HepG2 (cell line): ENCODE measurements around the gene GRAMD1A. TPM values are rescaled to one million over a fixed set of nuclear protein-coding genes. Genes with fewer than 3 reads are reported as not detected.
A peak's percentile ranks its signal among the peaks of the same experiment; 100 is the strongest.

Source experiments
- CHCHD3 ChIP-seq: sonication (generic); formaldehyde crosslinking; IDR thresholded peaks from 2 replicates; pipeline ENCODE4 v1.8.0; 2022; ENCODE audit warnings: mild to moderate bottlenecking, missing genetic modification reagents, moderate library complexity
- GFI1 ChIP-seq: sonication (generic); formaldehyde crosslinking; IDR thresholded peaks from 2 replicates; pipeline ENCODE4 v1.5.0; 2020; ENCODE audit warnings: missing genetic modification reagents, mild to moderate bottlenecking, borderline replicate concordance
- HOXA7 ChIP-seq: sonication (generic); formaldehyde crosslinking; IDR thresholded peaks from 2 replicates; pipeline ENCODE4 v1.8.1; 2022; ENCODE audit warnings: mild to moderate bottlenecking, missing genetic modification reagents, moderate library complexity
- ISL2 ChIP-seq: sonication (generic); formaldehyde crosslinking; IDR thresholded peaks from 2 replicates; pipeline ENCODE4 v1.5.0; 2020; ENCODE audit warnings: missing genetic modification reagents
- KDM1A ChIP-seq: IDR thresholded peaks from 2 replicates; pipeline ENCODE4 v1.6.1; 2016; ENCODE audit warnings: missing compliant biosample characterization
- KDM5B ChIP-seq: sonication (generic); formaldehyde crosslinking; IDR thresholded peaks from 2 replicates; pipeline ENCODE4 v1.4.0; 2020; ENCODE audit warnings: missing genetic modification reagents, mild to moderate bottlenecking, borderline replicate concordance
- KLF13 ChIP-seq: sonication (generic); formaldehyde crosslinking; IDR thresholded peaks from 2 replicates; pipeline ENCODE4 v1.4.0; 2020; ENCODE audit warnings: mild to moderate bottlenecking, missing genetic modification reagents
- NFIB ChIP-seq: sonication (generic); formaldehyde crosslinking; IDR thresholded peaks from 2 replicates; pipeline ENCODE4 v1.9.0; 2021; ENCODE audit warnings: missing genetic modification reagents, mild to moderate bottlenecking, borderline replicate concordance
- ZFYVE20 ChIP-seq: sonication (generic); formaldehyde crosslinking; IDR thresholded peaks from 2 replicates; pipeline ENCODE4 v1.8.0; 2023; ENCODE audit warnings: low read depth, mild to moderate bottlenecking, moderate library complexity, missing genetic modification reagents, borderline replicate concordance
- ZNF558 ChIP-seq: sonication (generic); formaldehyde crosslinking; IDR thresholded peaks from 2 replicates; pipeline ENCODE4 v1.9.0; 2022; ENCODE audit warnings: mild to moderate bottlenecking, missing genetic modification reagents, borderline replicate concordance
- ZNF781 ChIP-seq: sonication (generic); formaldehyde crosslinking; IDR thresholded peaks from 2 replicates; pipeline ENCODE4 v1.5.1; 2020; ENCODE audit warnings: borderline replicate concordance, mild to moderate bottlenecking, missing genetic modification reagents; ENCODE audit errors: not compliant biosample characterization
- polyA plus RNA-seq, 8 experiments: library from polyadenylated mRNA; depleted of rRNA in 3 of 8; stranded (reverse) in 7 of 8; unstranded in 1 of 8; fragments of >200 nt; fragmentation: Illumina TruSeq in 4 of 8; extraction: Trizol in 4 of 8; gene quantifications; 2 replicates each; pipeline versions ENCODE4 v1.2.1 to v1.2.3, GENCODE V29; 2011 to 2016; ENCODE audit warnings: low read depth in 4 of 8, missing spikeins in 1 of 8, mixed read lengths in 1 of 8; ENCODE audit not compliant: insufficient read depth in 1 of 8
- total RNA-seq, 5 experiments: library from RNA; depleted of rRNA; stranded (reverse); fragments of >200 nt; fragmentation: Illumina TruSeq; extraction: Trizol; gene quantifications; 2 replicates each; pipeline ENCODE4 v1.2.3, GENCODE V29; 2016; ENCODE audit warnings: low read depth in 1 of 5
- TF ChIP-seq, protein P1 (sequence below): sonication (generic); formaldehyde crosslinking; IDR thresholded peaks from 2 replicates; pipeline ENCODE4 v1.9.0; 2022; ENCODE audit warnings: missing genetic modification reagents, mild to moderate bottlenecking, borderline replicate concordance
- TF ChIP-seq, protein P2 (sequence below): sonication (generic); formaldehyde crosslinking; IDR thresholded peaks from 2 replicates; pipeline ENCODE4 v1.5.0; 2020; ENCODE audit warnings: missing genetic modification reagents
- TF ChIP-seq, protein P3 (sequence below): sonication (generic); formaldehyde crosslinking; IDR thresholded peaks from 2 replicates; pipeline ENCODE4 v1.4.0; 2020; ENCODE audit warnings: mild to moderate bottlenecking, missing genetic modification reagents

Gene GRAMD1A
- total and polyA plus RNA-seq, 2 of the 13 experiments (the other 11 are each of a cell fraction or from before 2014, with no cell fraction given), result 14.7 to 181 TPM

DNA sequence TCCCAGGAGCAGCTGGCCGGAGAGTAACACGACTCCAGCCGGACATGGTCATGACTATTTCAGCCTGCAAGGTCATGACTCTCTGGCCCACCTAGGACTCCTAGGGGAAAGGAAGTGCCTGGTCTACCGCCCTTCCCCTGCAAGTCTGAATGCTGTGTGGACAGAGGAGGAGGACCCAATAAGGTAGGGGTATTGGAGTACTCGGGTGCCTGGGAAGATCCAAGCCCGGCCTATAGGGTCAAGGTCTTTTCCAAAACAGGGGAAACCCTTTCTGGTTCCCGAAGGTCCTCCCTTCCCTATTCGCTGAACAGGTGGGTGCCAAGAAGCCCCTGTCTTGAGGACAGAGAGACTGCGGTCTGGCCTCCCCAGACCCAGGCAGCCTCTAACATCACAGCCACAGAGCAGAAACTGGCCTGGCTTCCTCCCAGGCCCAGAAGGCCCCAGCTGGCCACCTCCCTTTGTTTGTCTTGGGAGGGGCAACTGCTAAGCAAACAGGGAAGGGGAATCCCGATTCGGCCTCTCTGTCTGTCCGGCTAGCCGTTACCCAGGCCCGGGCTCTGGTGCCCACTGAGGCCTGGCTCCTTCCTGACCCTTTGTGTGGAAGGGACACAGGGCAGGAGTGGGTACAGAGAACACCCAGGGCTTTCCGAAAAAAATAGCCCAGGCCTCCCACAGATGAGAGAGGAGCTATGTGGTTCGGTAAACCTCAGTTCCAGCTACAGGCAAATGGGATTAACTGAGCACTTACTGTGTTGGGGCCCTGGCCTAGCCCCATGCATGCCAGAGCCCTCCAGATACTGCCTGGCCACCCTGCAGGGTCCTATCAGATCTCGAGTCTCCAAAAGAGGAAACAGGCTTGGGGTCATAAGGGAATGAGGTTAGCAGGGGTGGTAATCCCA, 5.2 kb upstream of the GRAMD1A start (continued):
- TF ChIP-seq, protein P1, sequence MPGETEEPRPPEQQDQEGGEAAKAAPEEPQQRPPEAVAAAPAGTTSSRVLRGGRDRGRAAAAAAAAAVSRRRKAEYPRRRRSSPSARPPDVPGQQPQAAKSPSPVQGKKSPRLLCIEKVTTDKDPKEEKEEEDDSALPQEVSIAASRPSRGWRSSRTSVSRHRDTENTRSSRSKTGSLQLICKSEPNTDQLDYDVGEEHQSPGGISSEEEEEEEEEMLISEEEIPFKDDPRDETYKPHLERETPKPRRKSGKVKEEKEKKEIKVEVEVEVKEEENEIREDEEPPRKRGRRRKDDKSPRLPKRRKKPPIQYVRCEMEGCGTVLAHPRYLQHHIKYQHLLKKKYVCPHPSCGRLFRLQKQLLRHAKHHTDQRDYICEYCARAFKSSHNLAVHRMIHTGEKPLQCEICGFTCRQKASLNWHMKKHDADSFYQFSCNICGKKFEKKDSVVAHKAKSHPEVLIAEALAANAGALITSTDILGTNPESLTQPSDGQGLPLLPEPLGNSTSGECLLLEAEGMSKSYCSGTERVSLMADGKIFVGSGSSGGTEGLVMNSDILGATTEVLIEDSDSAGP (CRISPR knock-in tag), result peak; percentile 44; the same call in 1 of the 2 replicates
- TF ChIP-seq ISL2 (CRISPR knock-in tag) (peak; percentile 60), NFIB (CRISPR knock-in tag) (no peak), KLF13 (CRISPR knock-in tag) (no peak), KDM1A (CRISPR knock-in tag) (0 out of 2 replicates have a peak, but pooled peaks have one; percentile 16), CHCHD3 (CRISPR knock-in tag) (no peak), GFI1 (CRISPR knock-in tag) (peak; percentile 46; the same call in 1 of the 2 replicates), KDM5B (CRISPR knock-in tag) (peak; percentile 66; the same call in 1 of the 2 replicates), ZFYVE20 (CRISPR knock-in tag) (no peak), ZNF558 (CRISPR knock-in tag) (no peak), ZNF781 (CRISPR knock-in tag) (no peak), HOXA7 (CRISPR knock-in tag) (no peak)
- TF ChIP-seq, protein P2, sequence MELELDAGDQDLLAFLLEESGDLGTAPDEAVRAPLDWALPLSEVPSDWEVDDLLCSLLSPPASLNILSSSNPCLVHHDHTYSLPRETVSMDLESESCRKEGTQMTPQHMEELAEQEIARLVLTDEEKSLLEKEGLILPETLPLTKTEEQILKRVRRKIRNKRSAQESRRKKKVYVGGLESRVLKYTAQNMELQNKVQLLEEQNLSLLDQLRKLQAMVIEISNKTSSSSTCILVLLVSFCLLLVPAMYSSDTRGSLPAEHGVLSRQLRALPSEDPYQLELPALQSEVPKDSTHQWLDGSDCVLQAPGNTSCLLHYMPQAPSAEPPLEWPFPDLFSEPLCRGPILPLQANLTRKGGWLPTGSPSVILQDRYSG (CRISPR knock-in tag), result no peak
- TF ChIP-seq, protein P3, sequence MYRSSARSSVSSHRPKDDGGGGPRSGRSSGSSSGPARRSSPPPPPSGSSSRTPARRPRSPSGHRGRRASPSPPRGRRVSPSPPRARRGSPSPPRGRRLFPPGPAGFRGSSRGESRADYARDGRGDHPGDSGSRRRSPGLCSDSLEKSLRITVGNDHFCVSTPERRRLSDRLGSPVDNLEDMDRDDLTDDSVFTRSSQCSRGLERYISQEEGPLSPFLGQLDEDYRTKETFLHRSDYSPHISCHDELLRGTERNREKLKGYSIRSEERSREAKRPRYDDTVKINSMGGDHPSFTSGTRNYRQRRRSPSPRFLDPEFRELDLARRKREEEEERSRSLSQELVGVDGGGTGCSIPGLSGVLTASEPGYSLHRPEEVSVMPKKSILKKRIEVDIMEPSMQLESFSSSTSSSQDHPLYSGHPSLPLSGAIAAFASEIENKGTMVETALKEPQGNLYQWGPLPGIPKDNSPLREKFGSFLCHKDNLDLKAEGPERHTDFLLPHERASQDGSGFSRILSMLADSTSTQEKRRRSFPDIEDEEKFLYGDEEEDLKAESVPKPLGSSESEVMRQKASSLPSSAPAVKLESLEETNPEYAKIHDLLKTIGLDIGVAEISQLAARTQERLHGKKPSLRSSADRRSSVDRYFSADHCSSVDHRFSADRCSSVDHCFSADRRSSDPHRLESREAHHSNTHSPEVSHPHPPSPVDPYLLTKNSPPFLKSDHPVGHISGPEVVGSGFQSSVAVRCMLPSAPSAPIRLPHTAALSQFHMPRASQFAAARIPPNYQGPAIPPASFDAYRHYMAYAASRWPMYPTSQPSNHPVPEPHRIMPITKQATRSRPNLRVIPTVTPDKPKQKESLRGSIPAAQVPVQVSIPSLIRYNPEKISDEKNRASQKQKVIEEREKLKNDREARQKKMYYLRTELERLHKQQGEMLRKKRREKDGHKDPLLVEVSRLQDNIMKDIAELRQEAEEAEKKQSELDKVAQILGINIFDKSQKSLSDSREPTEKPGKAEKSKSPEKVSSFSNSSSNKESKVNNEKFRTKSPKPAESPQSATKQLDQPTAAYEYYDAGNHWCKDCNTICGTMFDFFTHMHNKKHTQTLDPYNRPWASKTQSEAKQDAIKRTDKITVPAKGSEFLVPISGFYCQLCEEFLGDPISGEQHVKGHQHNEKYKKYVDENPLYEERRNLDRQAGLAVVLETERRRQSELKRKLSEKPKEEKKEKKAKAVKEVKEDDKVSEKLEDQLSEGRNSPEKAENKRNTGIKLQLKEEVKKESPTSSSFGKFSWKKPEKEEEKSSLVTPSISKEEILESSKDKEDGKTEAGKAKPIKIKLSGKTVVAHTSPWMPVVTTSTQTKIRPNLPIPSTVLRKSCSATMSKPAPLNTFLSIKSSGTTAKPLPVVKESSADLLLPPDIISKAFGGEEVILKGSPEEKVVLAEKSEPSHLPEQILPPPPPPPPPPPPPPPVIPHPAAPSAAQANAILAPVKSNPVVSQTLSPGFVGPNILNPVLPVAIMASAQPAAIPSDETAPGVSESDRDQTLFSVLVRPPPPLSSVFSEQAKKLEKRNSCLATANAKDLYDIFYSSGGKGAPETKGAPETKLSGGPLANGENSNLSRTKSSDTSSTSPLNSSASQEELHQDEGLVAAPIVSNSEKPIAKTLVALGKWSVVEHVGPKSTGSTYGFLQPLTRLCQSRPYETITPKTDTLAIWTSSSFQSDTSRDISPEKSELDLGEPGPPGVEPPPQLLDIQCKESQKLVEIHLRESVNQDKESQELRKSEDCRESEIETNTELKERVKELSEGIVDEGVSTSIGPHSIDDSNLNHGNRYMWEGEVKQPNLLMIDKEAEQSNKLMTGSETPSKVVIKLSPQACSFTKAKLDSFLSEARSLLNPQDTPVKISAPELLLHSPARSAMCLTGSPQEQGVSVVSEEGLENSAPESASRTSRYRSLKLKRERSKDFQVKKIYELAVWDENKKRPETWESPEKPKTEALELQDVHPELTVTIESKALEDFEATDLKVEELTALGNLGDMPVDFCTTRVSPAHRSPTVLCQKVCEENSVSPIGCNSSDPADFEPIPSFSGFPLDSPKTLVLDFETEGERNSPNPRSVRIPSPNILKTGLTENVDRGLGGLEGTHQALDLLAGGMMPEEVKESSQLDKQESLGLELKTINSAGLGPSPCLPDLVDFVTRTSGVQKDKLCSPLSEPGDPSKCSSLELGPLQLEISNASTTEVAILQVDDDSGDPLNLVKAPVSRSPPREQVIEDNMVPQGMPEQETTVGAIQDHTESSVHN, result 0 out of 2 replicates have a peak, but pooled peaks have one; percentile 64
